Thyroid gland (tissue), 4 donors: ENCODE measurements around the gene OR2D2. TPM values are rescaled to one million over a fixed set of nuclear protein-coding genes. Genes with fewer than 3 reads are reported as not detected.

Source experiments
- DNase-seq, 2 donors: peaks; one replicate each; pipeline ENCODE4 v3.0.0-alpha.2; 2019
- H3K27ac ChIP-seq, 3 donors: fragments of 200-600 bp; sonication (generic); 1 replicate in 2 of 3; 2 replicates in 1 of 3; pipeline ENCODE4 v1.5.1; 2016 to 2019; ENCODE audit warnings: mild to moderate bottlenecking in 1 of 3, moderate library complexity in 1 of 3
- H3K27me3 ChIP-seq: fragments of 200-600 bp; sonication (generic); one replicate; pipeline ENCODE4 v1.5.1; 2019
- H3K36me3 ChIP-seq, 2 donors: fragments of 200-600 bp; sonication (generic); one replicate each; pipeline ENCODE4 v1.5.1; 2016 to 2019
- H3K4me1 ChIP-seq, 2 donors: fragments of 200-600 bp; sonication (generic); one replicate each; pipeline ENCODE4 v1.5.1; 2017 to 2019
- H3K4me3 ChIP-seq, 3 donors: fragments of 200-600 bp; sonication (generic); replicated peaks in 1 of 3; 1 replicate in 2 of 3; 2 replicates in 1 of 3; pipeline ENCODE4 v1.5.1; 2016; ENCODE audit warnings: mild to moderate bottlenecking in 1 of 3
- H3K9me3 ChIP-seq: fragments of 200-600 bp; sonication (generic); one replicate; pipeline ENCODE4 v1.5.1; 2017
- CTCF ChIP-seq, 6 experiments: fragments of 200-600 bp in 3 of 6; fragments of 450-650 bp in 3 of 6; sonication (generic) in 3 of 6; IDR thresholded peaks; one replicate each; pipeline ENCODE4 v1.5.1; 2016 to 2019; ENCODE audit warnings: antibody characterized with exemption in 6 of 6, mild to moderate bottlenecking in 2 of 6, inconsistent platforms in 1 of 6, moderate library complexity in 1 of 6
- POLR2A ChIP-seq, 2 donors: fragments of 450-650 bp; IDR thresholded peaks; one replicate each; pipeline ENCODE4 v1.6.1; 2017; ENCODE audit warnings: antibody characterized with exemption in 2 of 2, mild to moderate bottlenecking in 2 of 2, moderate library complexity in 1 of 2
- WGBS, 2 donors: methylation state at CpG; one replicate each; pipeline ENCODE4 v1.1.5; 2017; 5-methylcytosine and 5-hydroxymethylcytosine counted together
- intact Hi-C: fragments of 100-400 bp; cut with DNase I; formaldehyde crosslinking; loops from one replicate; pipeline ENCODE4 v1.15.1; 2023
- total RNA-seq, 4 donors: library from RNA; depleted of rRNA; stranded (reverse); fragments of >200 nt; gene quantifications; one replicate each; pipeline ENCODE4 v1.2.3, GENCODE V29; 2016

The OR2D2 gene
- total RNA-seq = 1 to 10 TPM in 1 of 4 donors, under 1 TPM in 1, not detected in 2; 0.54 to 1.2 TPM

- H3K36me3 ChIP-seq = no peaks in the 10 kb centered on the region
- intact Hi-C loops = no loop called here
- no peaks in the 10 kb centered on the region for H3K9me3 ChIP-seq
- no peak for DNase-seq
- no peak within 1 kb of the TSS for H3K27ac ChIP-seq
- 90 to 93% methylated on average over 2 of the region's 2 CpGs for WGBS, 2 donors
- H3K4me3 ChIP-seq = no peak within 1 kb of the TSS
- no peak for TF ChIP-seq CTCF (IDR thresholded peaks at IDR 0.05)
- TF ChIP-seq POLR2A (IDR thresholded peaks at IDR 0.05) = no peak
- no peaks in the 10 kb centered on the region for H3K27me3 ChIP-seq
- no peaks in the 10 kb centered on the region for H3K4me1 ChIP-seq
Measured at GRCh38 chr11:6892400-6892799, at the start of gene OR2D2. OR2D2 (minus strand) TSS chr11:6892500; CDS start chr11:6892500, 0 bp downstream.

GRCh38 chr11:6941970-6942369 lies 49.7 kb upstream of the OR2D2 start:
- Histone ChIP-seq H3K4me3 (no peak overlapping the region), H3K36me3 (no peaks in the 10 kb centered on the region), H3K27me3 (no peaks in the 10 kb centered on the region), H3K9me3 (no peaks in the 10 kb centered on the region), H3K27ac (no peak overlapping the region), H3K4me1 (no peaks in the 10 kb centered on the region)
- DNase-seq = no peak
- TF ChIP-seq POLR2A (IDR thresholded peaks at IDR 0.05) = no peak
- TF ChIP-seq CTCF (IDR thresholded peaks at IDR 0.05) = no peak
- intact Hi-C loops = no loop called here

- intact Hi-C loops = no loop called here
- Histone ChIP-seq H3K27ac (no peak overlapping the region), H3K4me3 (no peak overlapping the region), H3K9me3 (no peaks in the 10 kb centered on the region), H3K36me3 (no peaks in the 10 kb centered on the region), H3K27me3 (no peaks in the 10 kb centered on the region), H3K4me1 (peaks cover 4 to 5% of the 10 kb centered on the region in 2 donors)
- 86 to 90% methylated on average over 7 of the region's 7 CpGs for WGBS, 2 donors
- TF ChIP-seq POLR2A (IDR thresholded peaks at IDR 0.05) = no peak
- TF ChIP-seq CTCF (IDR thresholded peaks at IDR 0.05) = no peak
- no peak for DNase-seq
Measured at GRCh38 chr11:6932145-6932544, 39.8 kb upstream of the OR2D2 start.

- DNase-seq = no peak
- intact Hi-C loops = no loop called here
- Histone ChIP-seq H3K4me3 (no peak overlapping the region), H3K27ac (no peak overlapping the region), H3K27me3 (no peaks in the 10 kb centered on the region), H3K9me3 (no peaks in the 10 kb centered on the region), H3K4me1 (peaks cover 4 to 7% of the 10 kb centered on the region in 2 donors), H3K36me3 (no peaks in the 10 kb centered on the region)
- WGBS, 2 donors = 84 to 89% methylated on average over 3 of the region's 3 CpGs
- no peak for TF ChIP-seq POLR2A (IDR thresholded peaks at IDR 0.05)
- no peak for TF ChIP-seq CTCF (IDR thresholded peaks at IDR 0.05)
Measured at GRCh38 chr11:6931146-6931713, 38.9 kb upstream of the OR2D2 start.

GRCh38 chr11:6928916-6929315 lies 36.6 kb upstream of the OR2D2 start:
- 65 to 66% methylated on average over 4 of the region's 4 CpGs for WGBS, 2 donors
- no peak for DNase-seq
- no peak overlapping the region for H3K4me3 ChIP-seq
- no peaks in the 10 kb centered on the region for H3K36me3 ChIP-seq
- no peak for TF ChIP-seq POLR2A (IDR thresholded peaks at IDR 0.05)
- TF ChIP-seq CTCF (IDR thresholded peaks at IDR 0.05) = no peak
- H3K9me3 ChIP-seq = no peaks in the 10 kb centered on the region
- no peak overlapping the region for H3K27ac ChIP-seq
- peaks cover 4 to 7% of the 10 kb centered on the region in 2 donors for H3K4me1 ChIP-seq
- H3K27me3 ChIP-seq = no peaks in the 10 kb centered on the region
- intact Hi-C loops = no loop called here
